PC-9 (cell line): ENCODE data around the gene CACNG6.

Experiments used
- CTCF ChIP-seq: fragments of 200-600 bp; sonication (generic); conservative IDR thresholded peaks from 2 replicates; pipeline ENCODE4 v1.6.1; 2017; ENCODE audit warnings: mixed run types, antibody characterized with exemption, mild to moderate bottlenecking, moderate library complexity
- EZH2 ChIP-seq: fragments of 200-600 bp; sonication (generic); IDR thresholded peaks from 2 replicates; pipeline ENCODE4 v1.8.0; 2017; ENCODE audit warnings: antibody characterized with exemption, low read depth

GRCh38 chr19:53994811-53995210 lies 3.4 kb downstream of the CACNG6 start:
- TF ChIP-seq EZH2: no peak
- TF ChIP-seq CTCF: no peak
